NT2/D1 (cell line): ENCODE results near the gene OSBPL2.
A peak's percentile ranks its signal among the peaks of the same experiment; 100 is the strongest.

Source experiments
- DNase-seq: peaks from one replicate; pipeline ENCODE4 v3.0.0-alpha.2; 2011; ENCODE audit warnings: low read depth, low spot score
- H3K27me3 ChIP-seq: 2 replicates; pipeline ENCODE4 v1.6.0; 2011; ENCODE audit warnings: mild to moderate bottlenecking; ENCODE audit not compliant: insufficient read length, insufficient read depth
- H3K36me3 ChIP-seq: 2 replicates; pipeline ENCODE4 v1.6.1; 2011; ENCODE audit warnings: mild to moderate bottlenecking, low read length, mixed read lengths; ENCODE audit not compliant: insufficient read depth, insufficient read length
- H3K4me1 ChIP-seq: 2 replicates; pipeline ENCODE4 v1.5.1; 2011; ENCODE audit not compliant: insufficient read depth, insufficient read length
- H3K4me3 ChIP-seq: 2 replicates; pipeline ENCODE4 v1.5.1; 2011; ENCODE audit warnings: low read depth; ENCODE audit not compliant: insufficient read length
- H3K9ac ChIP-seq: 2 replicates; pipeline ENCODE4 v1.6.0; 2011; ENCODE audit warnings: low read depth; ENCODE audit not compliant: insufficient read length
- H3K9me3 ChIP-seq: 2 replicates; pipeline ENCODE4 v1.5.1; 2011; ENCODE audit warnings: mild to moderate bottlenecking, low read length; ENCODE audit not compliant: insufficient read depth
- SUZ12 ChIP-seq: IDR thresholded peaks from 2 replicates; pipeline ENCODE4 v1.6.1; 2011; ENCODE audit not compliant: insufficient read length, insufficient read depth; ENCODE audit errors: extremely low read depth
- YY1 ChIP-seq: IDR thresholded peaks from 2 replicates; pipeline ENCODE4 v1.6.1; 2011; ENCODE audit not compliant: insufficient read length, insufficient read depth
- ZNF274 ChIP-seq: IDR thresholded peaks from 2 replicates; pipeline ENCODE4 v1.6.1; 2011; ENCODE audit warnings: mild to moderate bottlenecking, low read depth, low read length

Gene OSBPL2

GRCh38 chr20:62212299-62212698, 26.0 kb upstream of the OSBPL2 start:
- Histone ChIP-seq H3K4me1 (peaks cover 32% of the 10 kb centered on the region), H3K4me3 (no peak overlapping the region), H3K36me3 (no peaks in the 10 kb centered on the region), H3K9ac (no peak overlapping the region), H3K9me3 (no peaks in the 10 kb centered on the region), H3K27me3 (peaks cover 1% of the 10 kb centered on the region)
- TF ChIP-seq SUZ12 (no peak), ZNF274 (no peak), YY1 (no peak)
- no peak for DNase-seq

- peaks cover 40% of the 10 kb centered on the region for H3K4me1 ChIP-seq
- DNase-seq = no peak
- H3K4me3 ChIP-seq = no peak overlapping the region
- TF ChIP-seq YY1 (no peak), SUZ12 (no peak), ZNF274 (no peak)
- no peak overlapping the region for H3K9ac ChIP-seq
- H3K9me3 ChIP-seq = no peaks in the 10 kb centered on the region
- no peaks in the 10 kb centered on the region for H3K36me3 ChIP-seq
- peaks cover 19% of the 10 kb centered on the region for H3K27me3 ChIP-seq
Observed at GRCh38 chr20:62214067-62214466, 24.3 kb upstream of the OSBPL2 start.

GRCh38 chr20:62215020-62215990, 23.0 kb upstream of the OSBPL2 start:
- DNase-seq = no peak
- H3K4me1 ChIP-seq = peaks cover 40% of the 10 kb centered on the region
- H3K27me3 ChIP-seq = peaks cover 26% of the 10 kb centered on the region
- H3K9ac ChIP-seq = no peak overlapping the region
- H3K9me3 ChIP-seq = no peaks in the 10 kb centered on the region
- no peaks in the 10 kb centered on the region for H3K36me3 ChIP-seq
- H3K4me3 ChIP-seq = no peak overlapping the region
- no peak for TF ChIP-seq YY1
- TF ChIP-seq ZNF274 = no peak
- TF ChIP-seq SUZ12 = no peak

GRCh38 chr20:62215991-62216635, 22.2 kb upstream of the OSBPL2 start:
- no peaks in the 10 kb centered on the region for H3K9me3 ChIP-seq
- H3K4me1 ChIP-seq = peaks cover 43% of the 10 kb centered on the region
- no peak for DNase-seq
- no peak overlapping the region for H3K4me3 ChIP-seq
- H3K9ac ChIP-seq = peak overlapping the region; percentile 13
- peaks cover 34% of the 10 kb centered on the region for H3K27me3 ChIP-seq
- TF ChIP-seq SUZ12 (no peak), YY1 (no peak), ZNF274 (no peak)
- no peaks in the 10 kb centered on the region for H3K36me3 ChIP-seq

- Histone ChIP-seq H3K27me3 (peaks cover 42% of the 10 kb centered on the region), H3K36me3 (no peaks in the 10 kb centered on the region)
Observed at GRCh38 chr20:62216636-62217566, 21.4 kb upstream of the OSBPL2 start.

GRCh38 chr20:62217913-62218773, 20.2 kb upstream of the OSBPL2 start:
- Histone ChIP-seq H3K9me3 (no peaks in the 10 kb centered on the region), H3K4me1 (peaks cover 41% of the 10 kb centered on the region), H3K36me3 (no peaks in the 10 kb centered on the region), H3K27me3 (peaks cover 55% of the 10 kb centered on the region), H3K9ac (peak overlapping the region; percentile 36), H3K4me3 (no peak overlapping the region)
- no peak for TF ChIP-seq SUZ12
- no peak for TF ChIP-seq ZNF274
- no peak for TF ChIP-seq YY1
- DNase-seq = no peak

More at GRCh38 chr20:62216636-62217566, 21.4 kb upstream of the OSBPL2 start:
- Histone ChIP-seq H3K4me1 (peaks cover 45% of the 10 kb centered on the region), H3K9me3 (no peaks in the 10 kb centered on the region), H3K4me3 (no peak overlapping the region), H3K9ac (peak overlapping the region; percentile 34)
- no peak for DNase-seq
- TF ChIP-seq YY1 (no peak), ZNF274 (no peak), SUZ12 (no peak)
